Measurements from ENCODE around the gene NPB.

NPB gene

GRCh38 chr17:81902023-81902652, at the start of gene NPB:
TSS of gene NPB (plus strand) at chr17:81902238. CDS start at chr17:81902278, 40 bp downstream.
- peak in 2 of 14 donors; percentile 22 to 49 for DNase-seq

GRCh38 chr17:81854974-81855774, 46.9 kb upstream of the NPB start:
- peak in 1 of 14 donors; percentile 45 for DNase-seq

GRCh38 chr17:81858170-81858966, 43.7 kb upstream of the NPB start:
- no peak for DNase-seq

GRCh38 chr17:81858967-81859905, 42.8 kb upstream of the NPB start:
- no peak for DNase-seq

- DNase-seq = no peak
Measured at GRCh38 chr17:81859906-81860755, 41.9 kb upstream of the NPB start, which contains the start of gene P4HB. TSS of gene P4HB (minus strand) at chr17:81860535. CDS start at chr17:81860471, 64 bp downstream.

- peak; percentile 96 to 100 (median 100) for DNase-seq
Measured at GRCh38 chr17:81860756-81861568, 41.1 kb upstream of the NPB start.

- DNase-seq = no peak
Measured at GRCh38 chr17:81863123-81863675, 38.8 kb upstream of the NPB start.

- DNase-seq = no peak
Measured at GRCh38 chr17:81863833-81864768, 37.9 kb upstream of the NPB start.

GRCh38 chr17:81865358-81865732, 36.7 kb upstream of the NPB start:
- no peak for DNase-seq

GRCh38 chr17:81865733-81866439, 36.2 kb upstream of the NPB start:
- no peak for DNase-seq

- no peak for DNase-seq
Measured at GRCh38 chr17:81866440-81867169, 35.4 kb upstream of the NPB start.

GRCh38 chr17:81867170-81867990, 34.7 kb upstream of the NPB start:
- peak in 1 of 14 donors; percentile 13 for DNase-seq

GRCh38 chr17:81867991-81868673, 33.9 kb upstream of the NPB start:
- no peak for DNase-seq

- DNase-seq = no peak
Measured at GRCh38 chr17:81868674-81869220, 33.3 kb upstream of the NPB start.
